ENCODE data around the gene COG1.

DNA sequence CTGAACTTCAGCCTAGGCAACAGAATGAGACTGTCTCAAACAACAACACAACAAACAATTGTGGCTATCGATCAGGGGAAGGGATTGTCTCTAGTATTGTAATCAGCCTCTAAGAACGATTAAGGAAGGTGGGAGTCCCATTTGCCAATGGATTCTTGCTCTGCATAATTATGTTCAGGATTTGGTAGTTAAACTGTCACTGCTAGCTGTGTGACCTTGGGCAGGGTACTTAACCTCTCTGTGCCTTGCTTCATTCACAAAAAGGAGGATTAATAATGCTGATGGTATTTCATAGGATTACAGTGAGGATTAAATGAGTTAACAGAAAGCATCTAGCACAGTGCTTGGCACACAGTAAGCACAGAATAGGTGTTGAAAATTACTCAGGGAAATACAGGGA is 34.7 kb upstream of the COG1 start:
- TF ChIP-seq POLR2AphosphoS5 (IDR thresholded peaks at IDR 0.05) (no peak), POLR2A (IDR thresholded peaks at IDR 0.05) (no peak)
- TF ChIP-seq, protein P1, sequence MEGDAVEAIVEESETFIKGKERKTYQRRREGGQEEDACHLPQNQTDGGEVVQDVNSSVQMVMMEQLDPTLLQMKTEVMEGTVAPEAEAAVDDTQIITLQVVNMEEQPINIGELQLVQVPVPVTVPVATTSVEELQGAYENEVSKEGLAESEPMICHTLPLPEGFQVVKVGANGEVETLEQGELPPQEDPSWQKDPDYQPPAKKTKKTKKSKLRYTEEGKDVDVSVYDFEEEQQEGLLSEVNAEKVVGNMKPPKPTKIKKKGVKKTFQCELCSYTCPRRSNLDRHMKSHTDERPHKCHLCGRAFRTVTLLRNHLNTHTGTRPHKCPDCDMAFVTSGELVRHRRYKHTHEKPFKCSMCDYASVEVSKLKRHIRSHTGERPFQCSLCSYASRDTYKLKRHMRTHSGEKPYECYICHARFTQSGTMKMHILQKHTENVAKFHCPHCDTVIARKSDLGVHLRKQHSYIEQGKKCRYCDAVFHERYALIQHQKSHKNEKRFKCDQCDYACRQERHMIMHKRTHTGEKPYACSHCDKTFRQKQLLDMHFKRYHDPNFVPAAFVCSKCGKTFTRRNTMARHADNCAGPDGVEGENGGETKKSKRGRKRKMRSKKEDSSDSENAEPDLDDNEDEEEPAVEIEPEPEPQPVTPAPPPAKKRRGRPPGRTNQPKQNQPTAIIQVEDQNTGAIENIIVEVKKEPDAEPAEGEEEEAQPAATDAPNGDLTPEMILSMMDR (IDR thresholded peaks at IDR 0.05 in 8 of 11, conservative IDR thresholded peaks at IDR 0.05 in 3 of 11) = no peak
